GM19099 (cell line): Measurements from ENCODE around the gene INTS3.

ENCODE experiments used
- POLR2A ChIP-seq: IDR thresholded peaks from 3 replicates; pipeline ENCODE4 v1.6.1; 2011; ENCODE audit warnings: low read depth; ENCODE audit not compliant: insufficient read length; ENCODE audit errors: extremely low read depth

INTS3 gene

DNA sequence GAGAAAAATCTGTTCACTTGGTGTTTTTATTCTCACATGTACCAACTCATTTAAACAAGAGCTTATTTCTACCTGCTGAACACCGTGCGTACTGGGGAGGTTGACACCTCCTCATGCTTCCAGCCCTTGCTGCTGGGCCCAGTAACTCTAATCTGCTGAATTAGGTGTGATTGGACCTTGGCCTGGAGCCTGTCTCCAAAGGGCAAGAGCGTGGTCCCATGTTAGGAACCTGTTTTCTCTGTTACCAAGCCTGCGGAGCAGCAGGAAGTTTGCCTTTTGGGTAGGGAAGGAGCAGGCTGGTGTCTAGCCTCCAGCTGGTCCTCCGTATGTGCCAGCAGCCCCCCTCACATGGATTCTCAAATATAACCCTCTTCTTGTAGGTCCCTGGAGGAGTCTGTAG lies 36.5 kb downstream of the INTS3 start:
- TF ChIP-seq POLR2A = no peak

DNA sequence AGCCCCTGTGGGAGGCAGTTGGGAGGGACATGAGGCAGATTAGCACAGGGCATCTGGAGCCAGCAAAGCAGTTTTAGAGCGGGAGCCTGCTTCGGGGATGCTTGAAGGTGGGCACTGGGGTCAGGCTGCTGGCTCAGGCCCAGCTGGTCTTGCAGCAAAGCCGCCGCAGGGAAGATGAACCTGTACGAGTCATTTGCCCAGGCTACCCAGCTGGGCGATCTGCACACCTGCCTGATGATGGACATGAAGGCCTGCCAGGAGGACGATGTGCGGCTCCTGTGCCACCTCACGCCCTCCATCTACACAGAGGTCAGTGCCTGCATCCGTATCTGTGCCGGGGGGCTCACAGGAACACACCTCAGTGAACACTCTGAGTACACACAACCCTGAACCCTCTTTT lies 39.7 kb downstream of the INTS3 start:
- TF ChIP-seq POLR2A = no peak

DNA sequence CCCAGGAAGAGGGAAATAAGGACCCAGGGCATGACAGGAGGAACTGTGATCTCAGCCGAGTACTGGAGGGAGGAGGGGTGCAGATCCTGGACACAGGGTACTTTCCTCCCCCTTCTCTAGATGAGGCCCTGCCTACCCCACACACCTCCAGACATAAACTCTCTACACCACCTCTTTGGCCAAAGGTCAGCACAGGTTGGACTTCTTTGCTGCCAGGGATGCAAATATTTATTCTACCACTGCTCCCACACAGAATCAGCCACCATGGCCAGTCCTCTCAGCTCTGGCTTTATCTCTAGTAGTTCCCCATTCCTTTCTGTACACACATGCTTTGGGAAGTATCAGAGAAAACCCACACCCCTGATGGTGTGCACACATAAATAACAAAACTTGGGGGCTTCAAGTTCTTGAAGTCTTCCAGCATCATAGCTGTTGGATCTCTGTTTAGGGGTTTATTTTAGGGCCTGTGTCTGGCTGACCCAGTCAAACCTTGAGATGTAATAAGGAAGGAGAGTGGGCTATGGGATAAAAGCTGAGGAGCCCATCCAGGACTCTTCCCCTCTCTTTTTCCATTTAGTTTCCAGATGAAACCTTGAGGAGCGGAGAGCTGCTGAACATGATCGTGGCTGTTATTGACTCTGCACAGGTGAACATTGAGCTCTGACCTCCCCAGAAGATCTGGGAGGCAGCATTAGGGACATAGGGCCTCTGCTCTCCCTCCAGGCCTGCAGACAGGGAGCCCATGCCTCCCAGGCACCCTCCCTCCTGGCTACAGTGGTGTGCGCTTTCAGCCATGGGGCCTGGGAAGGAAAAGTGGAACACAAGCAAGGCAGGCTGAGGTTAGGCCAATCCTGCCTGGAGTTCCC lies 40.7 kb downstream of the INTS3 start:
- TF ChIP-seq POLR2A = no peak

DNA sequence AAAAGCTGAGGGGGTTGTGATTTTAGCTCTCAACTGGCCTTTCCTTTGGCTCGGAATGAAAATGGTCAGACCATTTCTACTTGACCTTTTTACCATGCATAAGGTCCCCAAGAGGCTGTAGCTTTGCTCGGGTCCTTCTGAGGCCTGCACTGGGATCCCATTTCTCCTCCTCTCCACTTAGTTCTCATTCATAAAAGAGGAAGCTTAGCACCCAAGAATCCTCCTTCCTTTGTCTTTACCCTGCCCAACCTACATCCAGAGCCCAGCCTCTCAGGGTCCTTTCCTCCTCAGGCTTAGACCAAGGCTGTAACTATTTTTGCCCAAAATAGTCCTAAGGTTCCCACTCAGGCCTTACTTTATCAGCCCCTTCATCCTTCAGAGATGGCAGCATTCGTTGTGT lies 41.4 kb downstream of the INTS3 start:
- TF ChIP-seq POLR2A = no peak

DNA sequence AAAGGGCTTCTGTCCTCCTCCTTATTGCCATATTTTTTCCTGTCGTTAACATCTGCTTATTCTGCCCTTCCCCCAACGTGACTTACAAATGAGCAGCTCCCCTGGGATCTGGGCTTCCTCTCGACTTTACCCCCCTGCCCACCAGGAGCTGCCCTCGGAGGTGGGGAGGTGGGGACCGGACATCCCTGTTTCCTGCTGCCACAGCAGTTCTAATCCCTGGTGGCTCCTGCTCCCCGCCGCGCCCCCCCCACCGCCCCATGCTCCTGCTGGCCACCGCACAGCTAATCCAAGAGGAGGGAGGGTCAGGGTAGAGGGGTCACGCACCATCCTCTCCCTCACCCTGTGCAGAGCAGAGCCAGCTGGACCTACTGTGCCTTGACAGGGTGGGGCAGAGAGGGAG lies 42.9 kb downstream of the INTS3 start:
- TF ChIP-seq POLR2A = no peak

DNA sequence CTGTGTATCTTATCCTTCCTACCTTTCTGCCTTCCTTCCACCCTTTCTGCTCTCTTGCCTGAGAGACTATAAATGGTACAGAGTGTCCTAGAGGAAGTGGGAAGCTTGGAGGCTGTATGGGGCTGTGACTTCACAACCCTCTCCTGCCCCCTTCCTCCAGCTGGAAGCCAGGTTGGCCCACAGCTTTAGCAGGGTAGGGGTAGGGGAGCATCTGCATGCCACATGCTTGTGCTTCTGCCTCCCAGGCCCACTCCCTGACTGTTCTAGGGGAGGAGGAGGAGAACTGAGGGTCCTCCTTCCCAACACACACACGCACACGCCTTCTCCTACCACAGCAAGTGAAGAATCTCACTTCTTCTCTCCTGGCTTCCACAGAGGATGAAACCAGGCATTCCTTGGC lies 43.4 kb downstream of the INTS3 start:
- TF ChIP-seq POLR2A = no peak

DNA sequence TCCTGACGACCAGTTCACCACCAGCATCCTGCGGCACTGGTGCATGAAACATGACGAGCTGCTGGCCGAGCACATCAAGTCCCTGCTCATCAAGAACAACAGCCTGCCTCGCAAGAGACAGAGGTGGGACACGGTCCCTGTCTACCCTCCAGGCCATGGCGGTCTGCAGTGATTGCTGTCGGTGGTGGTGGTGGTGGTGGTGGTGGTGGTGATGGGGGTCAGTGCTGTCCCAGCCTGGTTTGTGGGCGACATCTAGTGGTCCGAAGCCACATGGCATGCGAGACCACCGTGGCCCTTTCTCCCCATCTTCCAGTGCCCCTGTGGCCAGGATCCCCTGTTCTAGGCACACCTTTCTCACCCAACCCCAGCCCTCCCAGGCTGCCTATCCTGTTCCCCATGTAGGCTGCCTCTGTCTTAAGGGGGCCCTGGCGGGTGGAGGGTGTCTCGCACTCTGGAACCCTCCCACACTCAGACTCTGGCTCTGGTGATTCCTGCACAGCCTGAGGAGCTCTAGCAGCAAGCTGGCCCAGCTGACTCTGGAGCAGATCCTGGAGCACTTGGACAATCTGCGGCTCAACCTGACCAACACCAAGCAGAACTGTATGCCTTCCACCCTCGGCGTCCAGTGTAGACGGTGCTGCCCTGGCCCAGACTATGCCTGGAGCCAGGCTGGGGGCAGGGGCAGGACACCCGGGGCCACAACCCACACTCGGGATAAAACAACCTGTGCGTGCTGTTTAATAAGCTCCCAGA lies 44.2 kb downstream of the INTS3 start:
- TF ChIP-seq POLR2A = no peak

DNA sequence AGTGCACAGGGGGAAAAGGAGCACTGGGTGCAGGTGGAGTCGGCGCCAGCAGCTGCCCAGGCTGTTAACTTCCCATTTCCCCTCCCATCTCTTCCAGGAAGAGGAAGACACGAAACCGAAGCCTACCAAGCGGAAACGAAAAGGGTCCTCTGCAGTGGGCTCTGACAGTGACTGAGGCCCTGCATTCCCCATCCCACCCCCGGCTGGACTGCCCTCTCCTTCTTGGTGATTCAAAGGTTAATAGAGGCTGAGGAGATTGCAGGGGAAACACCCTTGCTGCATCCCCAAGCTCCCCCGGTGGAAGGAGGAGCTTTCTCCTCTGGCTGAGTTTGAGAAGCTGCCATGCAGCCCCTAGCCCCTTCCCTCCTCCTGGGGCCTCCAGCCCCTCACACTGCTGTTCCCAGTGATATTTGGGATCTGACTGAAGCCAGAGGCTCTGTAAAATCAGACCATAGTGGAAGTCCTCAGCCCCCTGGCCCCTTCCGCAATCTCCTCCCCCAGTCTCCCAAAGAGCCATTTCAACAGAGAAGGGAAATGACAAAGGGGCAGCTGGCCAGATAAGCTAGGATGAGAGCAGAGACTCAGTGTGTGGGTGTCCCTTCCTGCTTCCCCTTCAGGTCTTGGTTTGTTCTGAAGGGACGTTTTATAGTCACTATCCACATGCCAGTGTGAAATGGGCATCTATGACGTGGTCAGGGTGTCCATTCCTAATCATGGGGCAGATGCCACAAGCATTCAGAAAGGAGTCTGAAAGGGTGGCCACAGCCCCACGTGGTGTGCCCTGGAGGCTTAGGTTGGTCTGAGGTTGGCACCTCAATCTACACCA lies 45.5 kb downstream of the INTS3 start:
- no peak for TF ChIP-seq POLR2A

DNA sequence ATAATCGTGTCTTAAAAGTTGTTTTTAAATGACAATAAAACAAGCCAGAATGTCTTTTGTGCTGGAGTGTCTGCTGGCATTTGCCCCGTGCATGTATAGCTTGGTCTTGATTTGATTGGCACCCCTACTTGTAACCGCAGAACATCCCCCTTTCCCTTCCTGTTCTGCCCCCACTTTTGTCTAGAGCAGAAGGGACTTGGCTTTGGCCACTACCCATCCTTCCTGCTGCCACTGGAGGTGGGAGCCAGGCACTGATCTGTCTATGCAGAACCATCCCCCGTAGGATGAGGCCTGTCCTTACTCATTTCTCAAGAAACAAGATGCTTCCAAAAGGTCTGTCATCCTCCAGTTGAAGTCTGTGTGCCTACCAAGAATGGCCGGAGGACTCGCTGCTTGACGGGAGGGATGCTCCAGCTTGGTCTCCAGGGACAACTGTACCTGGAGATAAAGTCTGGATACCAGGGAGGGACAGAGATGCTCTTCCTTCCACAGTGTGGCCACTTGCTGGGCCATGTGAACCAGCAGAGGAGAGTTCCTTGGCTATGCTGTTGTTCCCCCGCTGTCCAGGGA lies 46.3 kb downstream of the INTS3 start:
- TF ChIP-seq POLR2A = no peak

DNA sequence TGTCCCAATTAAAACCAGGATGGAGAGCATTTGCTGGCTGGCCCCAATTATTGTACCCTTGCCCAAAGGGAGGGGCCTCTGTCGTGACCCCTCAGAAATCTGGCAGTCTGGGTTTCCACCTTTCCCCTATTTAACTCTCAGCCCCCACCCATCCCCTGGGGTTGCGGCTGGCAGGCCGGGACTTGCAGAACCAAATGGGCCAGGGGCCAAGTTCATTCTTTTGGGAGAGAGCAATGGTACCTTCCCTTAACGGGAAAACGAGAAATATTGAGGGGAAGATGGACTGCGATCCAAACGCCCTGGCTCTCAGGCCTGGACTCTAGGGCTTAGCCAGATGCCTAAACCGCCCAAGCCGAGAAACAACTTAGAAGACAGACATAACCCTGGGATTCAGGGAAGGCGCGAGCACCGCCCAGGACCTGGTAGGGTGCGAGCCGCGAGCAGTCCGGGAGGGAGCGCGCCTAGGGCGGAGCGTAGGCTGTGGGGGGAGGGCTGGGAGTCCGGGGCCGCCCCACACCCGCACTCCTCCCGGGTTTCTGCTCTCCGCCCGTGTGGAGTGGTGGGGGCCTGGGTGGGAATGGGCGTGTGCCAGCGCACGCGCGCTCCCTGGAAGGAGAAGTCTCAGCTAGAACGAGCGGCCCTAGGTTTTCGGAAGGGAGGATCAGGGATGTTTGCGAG lies 47.1 kb downstream of the INTS3 start, which contains the start of gene SLC27A3:
TSS of gene SLC27A3 (plus strand) at position 628 of the 678 bp plus-strand sequence. CDS start 91 bp downstream, outside the sequence.
- no peak for TF ChIP-seq POLR2A

DNA sequence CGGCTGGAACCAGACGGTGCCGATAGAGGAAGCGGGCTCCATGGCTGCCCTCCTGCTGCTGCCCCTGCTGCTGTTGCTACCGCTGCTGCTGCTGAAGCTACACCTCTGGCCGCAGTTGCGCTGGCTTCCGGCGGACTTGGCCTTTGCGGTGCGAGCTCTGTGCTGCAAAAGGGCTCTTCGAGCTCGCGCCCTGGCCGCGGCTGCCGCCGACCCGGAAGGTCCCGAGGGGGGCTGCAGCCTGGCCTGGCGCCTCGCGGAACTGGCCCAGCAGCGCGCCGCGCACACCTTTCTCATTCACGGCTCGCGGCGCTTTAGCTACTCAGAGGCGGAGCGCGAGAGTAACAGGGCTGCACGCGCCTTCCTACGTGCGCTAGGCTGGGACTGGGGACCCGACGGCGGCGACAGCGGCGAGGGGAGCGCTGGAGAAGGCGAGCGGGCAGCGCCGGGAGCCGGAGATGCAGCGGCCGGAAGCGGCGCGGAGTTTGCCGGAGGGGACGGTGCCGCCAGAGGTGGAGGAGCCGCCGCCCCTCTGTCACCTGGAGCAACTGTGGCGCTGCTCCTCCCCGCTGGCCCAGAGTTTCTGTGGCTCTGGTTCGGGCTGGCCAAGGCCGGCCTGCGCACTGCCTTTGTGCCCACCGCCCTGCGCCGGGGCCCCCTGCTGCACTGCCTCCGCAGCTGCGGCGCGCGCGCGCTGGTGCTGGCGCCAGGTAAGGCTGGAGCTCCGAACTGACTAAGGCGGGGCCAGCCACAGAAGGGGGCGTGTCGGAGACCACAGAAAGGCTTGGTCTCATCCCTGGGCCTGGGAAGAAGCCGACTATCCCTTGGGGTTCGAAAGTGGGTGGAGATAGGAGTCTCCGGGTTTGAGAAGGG lies 47.8 kb downstream of the INTS3 start:
- peak; percentile 52 for TF ChIP-seq POLR2A

DNA sequence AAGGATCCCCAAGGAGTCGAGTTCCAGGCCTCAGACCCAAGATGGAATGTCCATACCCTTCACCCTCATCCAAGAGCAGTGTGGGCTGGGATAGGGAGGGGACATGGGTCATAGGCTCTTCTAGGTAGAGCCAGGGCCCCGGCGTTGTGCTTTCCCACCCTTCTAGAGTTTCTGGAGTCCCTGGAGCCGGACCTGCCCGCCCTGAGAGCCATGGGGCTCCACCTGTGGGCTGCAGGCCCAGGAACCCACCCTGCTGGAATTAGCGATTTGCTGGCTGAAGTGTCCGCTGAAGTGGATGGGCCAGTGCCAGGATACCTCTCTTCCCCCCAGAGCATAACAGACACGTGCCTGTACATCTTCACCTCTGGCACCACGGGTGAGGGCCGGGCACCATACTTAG lies 48.5 kb downstream of the INTS3 start:
- TF ChIP-seq POLR2A = no peak

DNA sequence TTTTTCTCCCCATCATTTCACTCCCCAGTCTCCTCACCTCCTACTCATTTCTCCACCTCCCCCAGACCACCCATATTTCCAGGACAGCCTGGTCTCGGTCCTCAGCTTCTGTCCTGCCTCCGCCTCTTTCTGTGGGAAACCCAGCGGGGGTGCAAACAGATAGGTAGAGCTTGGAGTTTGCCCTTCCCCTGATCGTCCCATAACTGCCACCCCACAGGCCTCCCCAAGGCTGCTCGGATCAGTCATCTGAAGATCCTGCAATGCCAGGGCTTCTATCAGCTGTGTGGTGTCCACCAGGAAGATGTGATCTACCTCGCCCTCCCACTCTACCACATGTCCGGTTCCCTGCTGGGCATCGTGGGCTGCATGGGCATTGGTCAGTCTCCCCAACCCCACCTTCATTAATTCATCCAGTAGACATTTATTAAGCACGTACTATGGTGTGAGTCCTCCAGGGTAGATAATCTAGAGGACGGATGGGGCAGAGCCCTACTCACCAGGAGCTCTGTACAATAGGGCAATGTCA lies 49.1 kb downstream of the INTS3 start:
- TF ChIP-seq POLR2A = no peak
